ENCODE measurements around the gene LIN7A.

The LIN7A gene

GRCh38 chr12:80861641-80862378 lies 75.9 kb downstream of the LIN7A start:
- H3K4me1 ChIP-seq (ENCODE audit: control insufficient read depth in 1 of 2, insufficient read depth in 1 of 2, low read depth in 1 of 2, low read length in 1 of 2), result peaks cover 15 to 27% of the 10 kb centered on the region in 2 experiments
- H3K27ac ChIP-seq, result peak overlapping the region; percentile 36
- TF ChIP-seq, protein P1, sequence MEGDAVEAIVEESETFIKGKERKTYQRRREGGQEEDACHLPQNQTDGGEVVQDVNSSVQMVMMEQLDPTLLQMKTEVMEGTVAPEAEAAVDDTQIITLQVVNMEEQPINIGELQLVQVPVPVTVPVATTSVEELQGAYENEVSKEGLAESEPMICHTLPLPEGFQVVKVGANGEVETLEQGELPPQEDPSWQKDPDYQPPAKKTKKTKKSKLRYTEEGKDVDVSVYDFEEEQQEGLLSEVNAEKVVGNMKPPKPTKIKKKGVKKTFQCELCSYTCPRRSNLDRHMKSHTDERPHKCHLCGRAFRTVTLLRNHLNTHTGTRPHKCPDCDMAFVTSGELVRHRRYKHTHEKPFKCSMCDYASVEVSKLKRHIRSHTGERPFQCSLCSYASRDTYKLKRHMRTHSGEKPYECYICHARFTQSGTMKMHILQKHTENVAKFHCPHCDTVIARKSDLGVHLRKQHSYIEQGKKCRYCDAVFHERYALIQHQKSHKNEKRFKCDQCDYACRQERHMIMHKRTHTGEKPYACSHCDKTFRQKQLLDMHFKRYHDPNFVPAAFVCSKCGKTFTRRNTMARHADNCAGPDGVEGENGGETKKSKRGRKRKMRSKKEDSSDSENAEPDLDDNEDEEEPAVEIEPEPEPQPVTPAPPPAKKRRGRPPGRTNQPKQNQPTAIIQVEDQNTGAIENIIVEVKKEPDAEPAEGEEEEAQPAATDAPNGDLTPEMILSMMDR (IDR thresholded peaks at IDR 0.05), result no peak
- no peak overlapping the region for H3K4me3 ChIP-seq (ENCODE audit: low read depth in 1 of 2, low read length in 1 of 2)
- H3K36me3 ChIP-seq, result peaks cover 5% of the 10 kb centered on the region
- H3K9me3 ChIP-seq, result no peaks in the 10 kb centered on the region
- no peaks in the 10 kb centered on the region for H3K27me3 ChIP-seq

DNA sequence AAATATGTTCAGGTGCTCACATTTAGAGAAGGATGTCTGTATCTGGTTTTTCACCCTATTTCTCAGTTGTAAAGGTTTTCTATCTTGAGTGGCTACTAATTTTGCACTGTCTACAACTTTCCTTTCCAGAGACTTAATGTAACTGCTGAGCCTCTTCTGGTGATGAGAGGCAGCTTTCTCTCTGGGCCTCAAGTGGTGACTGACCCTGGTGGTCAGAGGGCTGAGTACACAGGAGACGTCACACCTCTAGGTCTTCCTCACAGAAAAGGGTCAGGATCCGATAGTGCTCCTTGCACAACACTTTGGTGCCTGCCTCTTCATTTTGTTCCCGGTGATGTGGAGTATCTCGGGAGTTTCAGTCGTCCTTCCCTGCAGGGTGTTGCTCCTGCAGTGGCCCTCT lies 76.8 kb downstream of the LIN7A start:
- Histone ChIP-seq H3K36me3 (peaks cover 5% of the 10 kb centered on the region), H3K4me1 (ENCODE audit: control insufficient read depth in 1 of 2, insufficient read depth in 1 of 2, low read depth in 1 of 2, low read length in 1 of 2) (peaks cover 15 to 27% of the 10 kb centered on the region in 2 experiments), H3K4me3 (ENCODE audit: low read depth in 1 of 2, low read length in 1 of 2) (no peak overlapping the region), H3K27ac (peak overlapping the region; percentile 16), H3K9me3 (no peaks in the 10 kb centered on the region), H3K27me3 (no peaks in the 10 kb centered on the region)
- TF ChIP-seq, protein P1 (IDR thresholded peaks at IDR 0.05), result no peak

DNA sequence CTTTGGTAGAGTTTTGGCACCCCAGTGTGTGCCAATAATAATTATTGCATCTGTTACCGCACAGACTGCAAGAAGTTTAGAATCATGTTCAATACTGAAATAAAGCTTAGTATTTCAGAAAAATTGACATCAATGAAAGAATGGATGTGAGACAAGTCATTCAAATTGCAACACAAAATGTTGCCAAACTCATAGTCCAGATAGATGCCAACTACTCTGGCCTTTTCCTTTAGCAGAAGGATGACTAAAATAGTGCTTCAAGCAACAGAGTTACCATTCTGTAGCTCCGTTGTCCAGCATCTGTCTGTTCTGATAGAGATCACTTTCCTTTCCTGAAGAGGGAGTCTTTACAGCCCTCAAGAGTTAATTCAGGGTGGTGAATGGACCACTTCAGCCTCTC lies 77.5 kb downstream of the LIN7A start:
- no peaks in the 10 kb centered on the region for H3K27me3 ChIP-seq
- H3K36me3 ChIP-seq, result peaks cover 5% of the 10 kb centered on the region
- no peak overlapping the region for H3K4me3 ChIP-seq (ENCODE audit: low read depth in 1 of 2, low read length in 1 of 2)
- H3K27ac ChIP-seq, result peak overlapping the region; percentile 16
- peaks cover 15 to 27% of the 10 kb centered on the region in 2 experiments for H3K4me1 ChIP-seq (ENCODE audit: control insufficient read depth in 1 of 2, insufficient read depth in 1 of 2, low read depth in 1 of 2, low read length in 1 of 2)
- no peaks in the 10 kb centered on the region for H3K9me3 ChIP-seq
- TF ChIP-seq, protein P1 (IDR thresholded peaks at IDR 0.05), result no peak

DNA sequence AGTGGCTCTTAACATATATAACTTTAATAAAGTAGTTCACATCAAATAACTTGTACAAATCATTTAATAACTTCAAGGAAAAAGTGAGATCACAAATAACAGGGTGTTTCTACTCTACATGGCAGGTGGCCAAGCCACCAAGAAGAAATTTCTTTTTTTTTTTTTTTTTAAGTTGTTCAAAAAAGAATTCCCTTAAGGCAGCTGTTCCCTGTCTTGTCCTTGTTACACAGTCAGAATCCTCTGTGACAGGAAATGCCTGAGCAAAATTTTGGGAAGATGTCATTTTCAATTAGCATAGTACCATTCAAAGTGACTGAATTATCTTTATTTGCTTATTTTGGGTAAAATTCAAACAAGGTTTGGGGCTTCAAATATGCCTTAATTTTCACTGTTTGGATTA lies 79.4 kb downstream of the LIN7A start:
- peaks cover 5% of the 10 kb centered on the region for H3K36me3 ChIP-seq
- H3K27ac ChIP-seq, result no peak overlapping the region
- TF ChIP-seq, protein P1 (IDR thresholded peaks at IDR 0.05), result no peak
- no peaks in the 10 kb centered on the region for H3K9me3 ChIP-seq
- H3K4me3 ChIP-seq (ENCODE audit: low read depth in 1 of 2, low read length in 1 of 2), result no peak overlapping the region
- H3K4me1 ChIP-seq (ENCODE audit: control insufficient read depth in 1 of 2, insufficient read depth in 1 of 2, low read depth in 1 of 2, low read length in 1 of 2), result peaks cover 15 to 21% of the 10 kb centered on the region in 2 experiments
- no peaks in the 10 kb centered on the region for H3K27me3 ChIP-seq

GRCh38 chr12:80857311-80857710 lies 80.4 kb downstream of the LIN7A start:
- H3K4me1 ChIP-seq (ENCODE audit: control insufficient read depth in 1 of 2, insufficient read depth in 1 of 2, low read depth in 1 of 2, low read length in 1 of 2), result peaks cover 9 to 11% of the 10 kb centered on the region in 2 experiments
- no peak overlapping the region for H3K27ac ChIP-seq
- H3K36me3 ChIP-seq, result peaks cover 5% of the 10 kb centered on the region
- no peaks in the 10 kb centered on the region for H3K27me3 ChIP-seq
- no peaks in the 10 kb centered on the region for H3K9me3 ChIP-seq
- no peak overlapping the region for H3K4me3 ChIP-seq (ENCODE audit: low read depth in 1 of 2, low read length in 1 of 2)
- TF ChIP-seq, protein P1 (IDR thresholded peaks at IDR 0.05), result no peak
